NCI-H774 (cell line): Measurements from ENCODE around the gene ETV6.

ENCODE experiments used
- DNase-seq: peaks from one replicate; lab custom pipeline; 2025; lab: John Stamatoyannopoulos, UW

ETV6 gene

DNA sequence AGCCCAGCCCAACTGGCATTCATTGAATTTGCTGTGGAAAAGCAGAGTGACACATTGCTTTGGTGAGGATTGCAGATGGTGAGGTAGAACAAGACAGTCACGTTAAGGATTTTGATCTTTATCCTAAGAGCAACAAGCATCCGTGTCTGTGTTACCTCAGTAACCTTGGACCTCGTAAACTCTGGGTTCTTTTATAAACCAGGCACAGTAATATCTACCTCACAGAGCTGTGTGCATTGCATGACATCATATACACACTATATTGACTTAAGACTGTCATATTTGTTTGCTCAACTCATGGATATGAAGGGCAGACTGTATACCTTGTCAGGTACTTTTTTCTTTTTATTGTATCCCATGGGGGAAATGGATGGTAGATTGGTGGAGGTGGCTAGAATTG lies 156.2 kb downstream of the ETV6 start:
- peak; percentile 40 for DNase-seq

DNA sequence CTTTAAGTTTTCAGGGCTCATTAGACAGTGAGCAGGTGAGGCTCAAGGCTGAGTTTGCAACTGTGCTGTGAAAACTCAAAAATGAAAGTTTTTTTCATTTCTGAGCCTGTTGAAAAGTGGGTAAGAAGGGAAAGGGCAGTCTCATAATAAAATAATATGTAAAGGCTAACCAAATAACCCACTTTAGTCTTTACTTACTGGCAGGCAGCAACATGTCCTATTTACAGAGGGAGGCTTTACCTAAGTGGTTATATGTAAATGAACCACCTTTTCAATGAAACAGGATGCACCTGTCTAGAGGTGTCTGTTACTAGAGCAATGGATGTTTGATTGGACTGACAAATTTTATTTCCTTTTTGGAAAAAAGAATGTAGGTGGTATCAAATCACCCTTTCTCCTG lies 158.0 kb downstream of the ETV6 start:
- peak; percentile 82 for DNase-seq

DNA sequence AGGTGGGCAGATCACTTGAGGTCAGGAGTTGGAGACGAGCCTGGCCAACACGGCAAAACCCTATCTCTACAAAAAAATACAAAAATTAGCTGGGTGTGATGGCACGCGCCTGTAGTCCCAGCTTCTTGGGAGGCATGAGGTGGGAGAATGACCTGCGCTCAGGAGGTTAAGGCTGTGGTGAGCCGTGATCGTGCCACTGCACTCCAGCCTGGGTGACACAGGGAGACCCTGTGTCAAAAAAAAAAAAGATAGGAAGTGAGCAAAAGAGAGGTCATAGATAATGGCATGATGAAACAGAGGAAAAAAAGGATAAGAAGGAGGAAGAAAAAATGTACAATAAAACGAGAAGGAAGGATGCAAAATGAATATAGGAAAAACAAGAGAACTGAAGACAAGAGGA lies 159.5 kb downstream of the ETV6 start:
- DNase-seq, result no peak

DNA sequence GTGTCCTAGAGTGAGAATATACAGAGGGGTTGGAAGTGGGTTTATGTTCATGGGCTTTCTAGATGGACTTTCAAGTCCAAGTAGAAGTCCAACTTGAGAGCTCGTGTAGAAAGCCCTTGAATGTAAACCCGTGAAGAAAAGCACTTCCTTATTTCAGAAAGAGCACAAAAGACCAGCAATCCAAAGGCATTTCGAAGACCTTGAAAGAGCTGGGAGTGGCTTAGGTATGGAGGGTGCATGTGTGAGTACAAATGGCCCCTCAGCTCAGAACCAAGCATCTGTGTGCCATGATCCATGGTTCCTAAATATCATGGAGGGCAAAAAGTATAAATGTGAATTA lies 160.7 kb downstream of the ETV6 start:
- DNase-seq, result no peak

DNA sequence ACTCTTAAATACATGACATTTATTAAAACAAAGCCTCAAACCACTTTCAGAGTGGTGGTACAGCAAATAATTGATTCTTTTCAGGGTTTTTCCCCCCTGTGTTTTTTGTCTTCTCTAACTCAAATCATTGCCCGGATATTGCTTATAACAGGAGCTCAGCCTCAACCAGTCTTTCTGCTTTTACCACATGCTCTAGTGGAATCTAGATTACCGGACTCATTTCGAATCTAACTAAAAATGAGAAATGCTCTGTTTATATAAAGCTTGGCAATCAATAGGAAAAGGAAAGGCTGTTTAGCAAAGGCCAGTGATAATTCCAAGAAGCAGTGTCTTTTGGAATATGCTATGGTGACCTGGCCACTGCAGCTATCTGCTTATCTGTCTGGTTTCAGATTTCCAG lies 161.5 kb downstream of the ETV6 start:
- DNase-seq, result no peak

DNA sequence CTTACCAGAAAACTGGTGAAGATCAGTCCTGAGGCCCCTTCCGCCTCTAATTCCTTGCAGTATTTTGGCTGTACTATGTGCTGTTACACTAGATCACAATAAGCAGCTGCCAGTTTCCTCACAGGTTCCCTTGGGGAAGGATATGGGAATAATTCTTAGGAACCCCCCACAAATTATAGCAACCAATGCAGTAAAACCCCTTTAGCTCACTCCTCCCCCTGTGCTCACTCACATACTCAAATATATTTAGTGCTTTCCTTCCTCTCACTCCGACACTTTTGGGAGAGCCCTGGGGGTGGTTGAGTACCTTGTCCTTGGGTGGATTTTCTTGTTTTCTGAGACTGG lies 162.7 kb downstream of the ETV6 start:
- DNase-seq, result no peak

DNA sequence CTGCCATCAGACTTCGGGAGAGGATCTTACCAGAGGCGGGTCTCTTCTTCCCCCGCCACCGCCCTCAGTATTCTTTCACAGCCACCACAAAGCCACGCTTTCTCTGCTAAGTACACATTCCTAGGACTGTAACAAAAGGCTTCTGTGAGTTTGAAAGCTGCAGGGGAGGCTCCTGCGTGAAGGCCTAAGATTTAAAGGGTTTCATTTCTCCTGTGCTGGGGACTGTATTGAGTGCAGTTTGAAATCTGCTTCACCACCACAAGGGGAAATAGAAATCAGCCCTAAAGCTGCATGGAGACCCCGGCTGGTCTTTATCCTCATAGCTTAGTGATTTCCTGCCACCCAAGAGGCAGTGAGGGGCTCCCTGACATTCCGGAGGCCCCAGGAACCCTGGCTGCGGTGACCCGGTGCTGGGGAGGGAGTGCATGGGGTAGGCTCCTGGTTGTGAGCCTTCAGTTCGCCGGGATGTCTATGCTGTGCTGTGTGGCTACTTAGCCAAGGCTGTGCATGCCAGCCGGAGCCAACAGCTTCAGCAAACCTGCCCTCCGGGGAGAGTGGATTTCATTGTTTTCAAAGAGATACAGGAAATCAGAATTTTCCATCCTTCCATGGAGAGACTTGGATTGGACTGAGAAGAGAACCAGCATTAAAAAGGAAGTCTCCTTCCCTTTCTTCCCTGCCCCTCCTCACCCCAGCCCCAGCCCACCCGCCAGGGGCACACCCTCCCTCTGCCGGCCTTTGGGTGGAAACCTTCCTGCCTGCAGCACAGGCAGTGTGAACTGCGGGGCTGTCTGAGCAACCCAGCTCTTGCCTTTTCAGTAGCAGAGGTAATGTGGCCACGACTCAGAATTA lies 163.3 kb downstream of the ETV6 start:
- no peak for DNase-seq

DNA sequence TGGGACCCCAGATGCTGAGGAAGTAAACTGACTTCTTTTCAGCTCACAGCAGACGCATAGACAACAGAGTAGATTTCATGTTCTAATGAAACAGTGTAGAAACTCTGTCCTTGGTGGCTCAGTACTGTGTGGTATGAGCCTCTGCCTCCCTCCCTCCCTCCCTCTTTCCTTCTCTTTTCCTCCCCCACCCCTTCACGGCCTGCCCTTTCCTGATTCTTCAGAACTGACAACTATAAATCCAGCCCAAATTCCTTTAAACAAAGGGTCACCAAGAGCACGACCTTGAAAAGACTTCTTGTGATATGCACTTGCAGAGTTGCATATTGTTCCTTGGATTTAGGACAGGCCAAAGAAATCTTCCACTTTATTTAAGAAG lies 164.0 kb downstream of the ETV6 start:
- no peak for DNase-seq

DNA sequence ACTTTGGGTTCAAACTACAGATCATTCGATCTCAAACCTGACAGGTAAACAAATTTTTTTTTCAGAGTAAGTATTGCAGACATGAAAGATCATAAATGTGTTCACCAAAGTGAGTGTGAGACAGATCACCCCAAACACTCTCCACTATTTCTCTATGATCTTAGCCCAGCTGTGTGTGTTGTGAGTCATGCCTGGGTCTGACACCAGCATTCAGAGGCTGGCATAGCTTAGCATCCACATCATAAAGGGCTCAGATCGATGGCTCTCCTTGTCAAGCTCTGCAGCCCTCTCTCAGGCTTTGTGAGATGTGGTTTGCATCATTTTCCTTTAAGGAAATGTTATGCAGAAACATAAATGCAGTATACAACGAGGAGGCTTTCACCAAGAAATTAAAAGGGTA lies 164.9 kb downstream of the ETV6 start:
- no peak for DNase-seq

DNA sequence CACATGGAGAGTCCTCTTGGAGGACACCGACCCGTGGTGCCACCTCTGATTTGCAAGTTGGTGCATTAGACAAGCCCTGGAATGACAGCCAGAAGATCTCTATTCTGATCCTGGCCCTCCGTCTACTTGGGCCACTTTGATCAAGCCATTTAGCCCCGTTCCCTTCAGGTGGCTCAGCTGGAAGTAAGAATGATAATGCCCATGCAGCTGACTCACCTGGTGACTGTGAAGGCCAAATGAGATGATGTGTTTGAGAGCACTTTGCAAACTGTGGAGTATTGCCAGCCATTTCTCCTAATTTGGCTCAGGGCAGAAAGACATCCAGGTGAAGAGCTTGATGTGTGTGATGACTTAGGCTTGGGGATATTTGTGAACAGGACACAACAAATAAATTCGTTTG lies 165.9 kb downstream of the ETV6 start:
- peak; percentile 46 for DNase-seq

DNA sequence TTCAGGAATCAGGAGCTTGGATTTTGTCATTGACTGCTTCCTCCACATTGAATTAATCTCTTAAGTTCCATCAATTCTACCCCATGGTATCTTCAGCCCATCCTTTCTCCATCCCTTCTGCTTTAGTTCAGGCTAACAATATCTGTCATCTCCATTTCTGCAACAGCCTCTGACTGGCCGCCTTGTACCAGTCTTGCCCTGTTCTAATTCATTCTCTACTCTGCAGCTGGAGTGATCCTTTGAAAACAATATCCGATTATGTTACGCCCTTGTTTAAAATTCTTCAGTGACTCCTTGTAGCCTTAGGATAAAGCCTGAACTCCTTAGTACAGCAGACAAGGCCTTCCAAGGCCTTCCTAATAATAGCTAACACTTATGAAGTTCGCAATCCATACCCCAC lies 170.2 kb downstream of the ETV6 start:
- DNase-seq, result no peak

DNA sequence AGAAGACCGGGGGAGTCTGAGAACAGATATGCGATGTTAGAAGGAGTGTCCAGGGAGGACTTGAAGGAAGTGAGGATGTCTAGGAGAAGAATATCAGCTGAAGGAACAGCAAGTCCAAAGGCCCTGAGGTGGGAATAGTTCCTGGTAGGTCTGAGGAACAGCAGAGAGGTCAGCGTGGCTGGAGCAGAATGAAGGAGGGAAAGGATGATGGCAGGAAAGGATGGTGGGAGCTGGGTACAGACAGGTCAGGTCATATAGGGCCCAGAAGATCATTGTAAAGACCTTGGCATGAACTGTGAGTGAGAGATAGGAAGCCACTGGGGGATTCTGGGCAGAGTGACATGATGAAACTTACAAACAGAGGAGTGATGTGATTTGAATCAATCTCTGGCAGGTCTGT lies 171.0 kb downstream of the ETV6 start:
- DNase-seq, result no peak

DNA sequence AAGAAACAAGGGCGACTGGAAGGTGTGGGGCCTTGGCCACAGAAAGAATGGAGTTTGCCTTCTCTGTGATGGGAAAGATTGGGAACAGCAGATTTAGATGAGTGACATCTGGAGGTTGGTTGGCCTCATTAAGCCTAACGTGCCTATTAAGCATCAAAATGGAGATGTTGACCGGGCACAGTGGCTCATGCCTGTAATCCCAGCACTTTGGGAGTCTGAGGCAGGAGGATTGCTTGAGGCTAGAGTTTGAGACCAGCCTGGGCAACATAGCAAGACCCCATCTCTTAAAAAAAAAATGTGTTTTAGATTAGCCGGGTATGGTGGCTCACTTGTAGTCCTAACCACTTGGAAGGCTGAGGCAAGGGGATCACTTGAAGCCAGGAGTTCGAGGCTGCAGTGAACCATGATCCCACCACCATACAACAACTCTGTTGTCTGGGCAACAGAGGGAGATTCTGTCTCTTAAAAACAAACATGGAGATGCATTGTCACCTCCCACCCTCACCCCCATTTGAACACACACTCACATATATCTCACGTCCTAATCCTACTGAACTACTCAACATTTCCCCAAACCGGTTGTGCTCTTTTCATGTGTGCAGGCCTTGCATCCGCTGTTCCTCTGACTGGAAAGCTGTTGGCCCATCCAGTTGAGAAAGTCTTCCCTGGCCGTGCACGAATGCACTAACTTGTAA lies 172.1 kb downstream of the ETV6 start:
- no peak for DNase-seq

DNA sequence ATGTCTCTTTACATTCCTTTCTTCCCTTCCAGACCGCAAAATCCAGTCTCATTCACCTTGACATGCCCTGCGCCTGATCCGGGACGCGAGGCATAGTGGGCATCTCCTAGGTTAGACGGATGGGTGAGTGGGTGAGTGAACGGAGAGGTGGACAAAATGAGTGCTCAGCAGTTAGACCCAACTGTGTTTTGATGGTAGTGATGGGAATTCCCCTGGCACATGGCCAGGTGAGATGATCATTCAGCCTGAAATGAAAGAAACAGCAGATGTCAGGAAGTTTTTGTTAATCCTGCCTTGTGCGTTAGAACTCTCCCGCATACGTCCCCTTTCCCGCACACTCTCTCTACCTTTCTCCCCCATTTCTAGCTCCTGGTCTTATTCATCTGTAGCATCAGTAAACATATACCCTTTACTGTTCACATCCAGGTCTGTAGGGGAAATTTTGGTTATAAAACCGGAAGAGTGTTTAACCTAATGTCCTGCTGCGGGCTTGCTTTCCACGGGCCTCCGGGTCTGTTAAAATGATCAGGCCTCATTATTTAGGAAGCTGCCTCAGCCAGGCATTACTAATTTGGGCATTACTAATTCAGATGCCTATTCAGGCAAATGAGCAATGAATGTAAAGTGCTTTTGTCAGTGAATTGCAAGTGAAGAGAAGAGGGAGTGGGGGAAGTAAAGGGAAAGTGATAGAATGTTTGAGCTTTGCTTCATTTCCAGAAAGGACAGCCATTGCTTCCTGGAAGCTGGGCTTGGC lies 172.8 kb downstream of the ETV6 start:
- DNase-seq, result no peak

DNA sequence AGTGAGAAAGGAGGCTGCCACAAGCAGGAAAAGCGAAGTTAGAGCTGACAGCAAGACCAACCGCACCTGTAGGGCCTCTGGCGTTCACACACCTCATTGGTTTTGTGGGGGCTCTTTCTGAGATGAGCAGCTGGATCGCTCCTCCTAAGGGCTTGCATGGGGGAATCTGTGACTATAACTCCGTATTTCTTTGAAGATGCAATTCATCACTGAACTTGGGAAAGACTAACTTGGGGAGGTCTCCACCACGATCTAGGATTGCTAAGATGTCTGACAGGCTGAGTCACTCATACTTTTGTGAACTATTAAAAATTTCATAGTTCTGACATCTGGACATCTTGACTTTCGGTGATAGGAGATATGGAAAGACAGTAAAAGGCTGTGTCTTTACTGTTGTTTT lies 173.6 kb downstream of the ETV6 start:
- no peak for DNase-seq

DNA sequence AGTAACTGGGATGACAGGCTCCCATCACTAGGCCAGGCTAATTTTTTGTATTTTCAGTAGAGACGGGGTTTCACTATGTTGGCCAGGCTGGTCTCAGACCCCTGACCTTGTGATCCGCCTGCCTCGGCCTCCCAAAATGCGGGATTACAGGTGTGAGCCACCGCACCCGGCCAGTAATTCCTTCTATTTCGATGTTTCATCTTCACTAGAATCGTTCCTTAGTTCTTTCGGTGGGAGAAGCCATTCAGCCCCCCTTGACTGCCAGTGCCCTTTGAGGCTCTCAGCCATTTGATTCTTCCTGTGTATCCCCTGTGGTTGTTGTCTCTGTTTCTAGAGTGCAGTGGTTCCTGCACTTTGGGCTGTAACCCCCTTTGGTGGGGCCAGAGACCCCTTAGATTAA lies 174.1 kb downstream of the ETV6 start:
- DNase-seq, result no peak

DNA sequence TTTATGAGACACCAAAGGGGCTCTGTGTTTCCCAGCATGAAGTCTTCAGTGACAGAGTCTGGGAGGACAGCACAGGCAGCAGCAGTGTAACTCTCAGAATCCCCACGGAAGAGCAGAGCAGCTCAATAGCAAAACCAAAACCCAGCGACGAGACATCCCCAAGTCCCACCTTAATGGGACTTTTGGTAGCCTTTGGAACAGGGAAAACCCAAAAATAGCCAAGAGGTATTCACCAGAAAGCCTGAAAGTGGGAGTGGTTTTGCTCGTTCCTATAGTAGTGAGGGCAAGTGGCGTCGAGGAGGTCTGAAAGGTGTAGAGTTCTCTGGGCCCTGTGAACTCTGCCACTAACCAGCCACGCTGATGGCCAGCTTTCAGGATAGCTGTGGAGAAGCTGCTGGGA lies 174.6 kb downstream of the ETV6 start:
- DNase-seq, result no peak

DNA sequence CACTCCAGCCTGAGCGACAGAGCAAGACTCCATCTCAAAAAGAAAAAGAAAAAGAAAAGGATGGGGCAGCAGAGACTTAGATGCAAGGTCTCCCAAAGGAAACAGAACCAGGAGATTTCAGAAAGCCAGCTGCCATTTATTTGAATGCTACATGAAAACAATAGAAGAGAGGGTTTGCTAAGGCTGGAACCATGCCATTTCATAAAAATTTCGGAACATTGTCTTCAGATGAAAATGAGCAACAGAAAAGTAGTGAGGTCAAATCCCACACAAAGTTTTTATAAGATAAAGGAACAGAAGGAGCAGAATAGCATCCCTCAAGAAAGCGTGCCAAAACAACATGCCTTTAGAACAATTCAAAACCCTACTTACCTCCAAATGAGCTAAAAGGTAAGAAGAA lies 175.3 kb downstream of the ETV6 start:
- DNase-seq, result no peak

DNA sequence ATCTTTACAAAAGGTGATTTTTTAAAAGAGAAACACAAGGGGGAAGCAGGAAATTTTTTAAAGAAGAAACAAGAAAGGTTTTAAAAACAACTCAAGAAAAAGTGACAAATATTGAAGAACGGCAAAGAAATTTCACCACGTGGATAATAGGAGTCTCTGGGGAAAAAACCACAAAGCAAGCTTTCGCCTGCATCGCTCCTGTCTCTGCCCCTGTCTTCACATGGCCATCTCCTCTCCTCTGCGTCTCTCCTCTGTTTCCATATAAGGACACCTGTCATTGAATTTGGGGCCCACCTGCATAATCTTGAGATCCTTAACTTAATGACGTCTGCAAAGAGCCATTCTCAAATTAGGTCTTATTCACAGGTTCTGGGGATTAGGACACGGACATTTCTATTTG lies 175.8 kb downstream of the ETV6 start:
- no peak for DNase-seq

DNA sequence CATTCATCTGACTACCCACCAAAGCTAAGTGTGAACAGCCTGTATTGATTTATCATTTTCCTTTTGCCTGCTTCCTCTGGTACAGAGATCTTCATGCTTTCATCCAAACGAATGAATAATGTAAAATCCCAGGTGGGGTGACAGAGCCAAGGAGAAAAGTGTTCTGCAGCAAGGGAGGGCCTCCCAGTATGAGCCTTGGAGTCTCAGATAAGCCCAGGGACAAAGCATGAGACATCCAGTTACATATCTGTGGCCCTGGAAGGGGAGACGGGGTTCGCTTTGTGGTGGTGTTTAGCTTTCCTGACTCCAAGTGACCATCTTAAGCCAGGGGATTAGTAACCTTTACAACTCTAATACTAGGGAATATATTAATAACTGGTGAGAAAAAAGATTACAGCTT lies 177.1 kb downstream of the ETV6 start:
- DNase-seq, result no peak

DNA sequence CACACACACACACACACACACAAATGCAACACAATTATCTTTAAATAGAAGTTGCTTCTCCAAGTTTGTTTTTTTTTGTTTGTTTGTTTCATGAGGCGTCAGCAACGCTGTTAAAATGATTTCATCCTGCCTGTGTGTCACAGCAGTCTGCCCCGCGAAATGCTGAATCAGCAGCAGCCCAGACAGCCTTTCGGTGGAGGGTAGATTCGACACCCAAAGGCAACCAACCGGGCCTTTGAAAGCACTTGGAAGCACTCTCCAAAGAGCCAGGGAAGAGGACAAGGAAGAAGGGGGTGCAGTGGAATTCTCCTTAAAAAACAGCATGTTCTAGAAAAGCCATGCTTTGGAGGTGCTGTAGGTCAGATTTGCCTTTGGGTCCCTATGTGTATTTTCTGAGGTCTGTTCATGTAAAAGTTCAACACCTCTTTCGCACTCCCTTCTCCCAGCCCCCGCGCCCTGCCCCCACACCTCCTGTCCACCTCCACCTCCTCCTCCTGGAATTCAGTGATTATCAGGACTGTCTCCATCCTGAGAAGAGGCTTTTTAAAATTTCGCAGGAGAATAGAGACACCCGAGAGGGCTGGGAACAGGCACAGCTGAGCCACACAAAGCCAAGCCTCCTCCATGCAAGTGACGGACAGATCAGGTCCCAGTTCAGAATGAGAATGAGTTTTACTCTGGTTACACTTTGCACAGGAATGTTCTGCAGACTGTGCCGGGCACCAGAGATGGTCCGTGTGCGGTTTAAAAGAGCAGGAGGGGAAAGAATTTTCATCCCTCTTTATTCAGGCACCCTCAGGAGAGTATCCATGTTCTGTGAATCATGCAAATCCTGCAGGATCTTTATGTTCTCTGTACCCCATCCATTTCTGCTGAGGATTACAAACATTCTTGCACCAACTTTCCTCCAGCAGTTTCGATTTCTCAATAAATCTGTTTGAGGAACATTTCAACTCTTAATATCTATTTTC lies 177.9 kb downstream of the ETV6 start:
- no peak for DNase-seq

DNA sequence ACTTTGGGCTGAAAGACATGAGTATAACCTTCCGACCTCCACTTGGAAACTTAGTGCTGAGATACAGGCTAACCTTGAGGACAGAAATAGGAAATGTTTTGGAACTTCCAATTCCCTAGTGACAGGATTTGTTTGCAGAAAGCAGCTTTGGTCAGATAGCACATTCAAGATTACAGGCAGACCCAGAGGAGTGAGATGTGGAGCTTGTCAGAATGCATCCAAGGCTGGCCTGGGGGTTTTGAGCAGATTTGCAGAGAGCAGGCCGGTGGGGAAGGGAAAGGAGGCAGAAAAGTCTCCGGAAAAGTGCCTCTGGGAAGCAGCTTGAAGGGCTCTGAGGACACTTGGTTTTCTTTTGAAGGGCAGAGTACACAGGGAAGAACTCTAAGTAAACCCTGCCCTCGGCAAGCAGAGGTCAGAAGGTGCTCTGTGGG lies 180.3 kb downstream of the ETV6 start:
- no peak for DNase-seq
